Lower leg skin (tissue), 4 donors: ENCODE data around the gene TTLL1. TPM values are rescaled to one million over a fixed set of nuclear protein-coding genes. Genes with fewer than 3 reads are reported as not detected.

Source experiments
- DNase-seq, 2 donors: peaks; one replicate each; pipeline ENCODE4 v3.0.0-alpha.2; 2019; ENCODE audit warnings: low spot score in 2 of 2
- H3K4me3 ChIP-seq: fragments of 200-600 bp; sonication (generic); 2 replicates; pipeline ENCODE4 v1.5.1; 2017; ENCODE audit warnings: mild to moderate bottlenecking, low read depth; ENCODE audit not compliant: poor library complexity, severe bottlenecking
- POLR2A ChIP-seq, 2 donors: fragments of 450-650 bp; IDR thresholded peaks; one replicate each; pipeline ENCODE4 v1.6.1; 2016 to 2017; ENCODE audit warnings: antibody characterized with exemption in 2 of 2, mild to moderate bottlenecking in 1 of 2, moderate library complexity in 1 of 2
- WGBS, 2 donors: methylation state at CpG; one replicate each; pipeline ENCODE4 v1.1.5; 2018; 5-methylcytosine and 5-hydroxymethylcytosine counted together
- intact Hi-C: fragments of 100-400 bp; cut with DNase I; formaldehyde crosslinking; loops from one replicate; pipeline ENCODE4 v1.15.0; 2023; ENCODE audit warnings: low total_unique reads
- total RNA-seq, 4 donors: library from RNA; depleted of rRNA; stranded (reverse); fragments of >200 nt; gene quantifications; one replicate each; pipeline ENCODE4 v1.1.0, GENCODE V29; 2016
- TF ChIP-seq, protein P1 (sequence below), 3 donors: fragments of 450-650 bp; IDR thresholded peaks; one replicate each; pipeline ENCODE4 v1.5.1; 2016; ENCODE audit warnings: antibody characterized with exemption in 3 of 3, mild to moderate bottlenecking in 3 of 3, moderate library complexity in 2 of 3

Gene TTLL1
- total RNA-seq, 4 donors from 2014 or later: 1.9 to 7.9 (median 5.4) TPM

DNA sequence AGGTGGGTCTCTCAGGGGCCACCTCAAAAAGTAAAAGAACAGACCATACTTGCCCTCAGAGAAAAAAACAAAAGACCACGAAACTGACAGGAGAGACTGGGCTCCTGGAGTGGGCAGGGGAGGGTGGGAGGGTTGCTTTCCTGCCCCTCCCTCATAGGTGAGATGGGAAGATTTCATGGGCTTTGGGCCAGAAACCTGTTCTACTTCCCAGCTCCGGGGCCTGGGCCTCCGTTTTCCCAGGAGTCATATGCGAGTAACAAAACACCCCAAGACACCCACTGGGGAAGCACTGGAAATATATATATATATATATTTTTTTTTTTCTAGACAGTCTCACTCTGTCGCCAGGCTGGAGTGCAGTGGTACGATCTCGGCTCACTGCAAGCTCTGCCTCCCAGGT, 31.6 kb downstream of the TTLL1 start:
- WGBS, 2 donors: 89 to 91% methylated on average over 7 of the region's 7 CpGs
- TF ChIP-seq, protein P1, sequence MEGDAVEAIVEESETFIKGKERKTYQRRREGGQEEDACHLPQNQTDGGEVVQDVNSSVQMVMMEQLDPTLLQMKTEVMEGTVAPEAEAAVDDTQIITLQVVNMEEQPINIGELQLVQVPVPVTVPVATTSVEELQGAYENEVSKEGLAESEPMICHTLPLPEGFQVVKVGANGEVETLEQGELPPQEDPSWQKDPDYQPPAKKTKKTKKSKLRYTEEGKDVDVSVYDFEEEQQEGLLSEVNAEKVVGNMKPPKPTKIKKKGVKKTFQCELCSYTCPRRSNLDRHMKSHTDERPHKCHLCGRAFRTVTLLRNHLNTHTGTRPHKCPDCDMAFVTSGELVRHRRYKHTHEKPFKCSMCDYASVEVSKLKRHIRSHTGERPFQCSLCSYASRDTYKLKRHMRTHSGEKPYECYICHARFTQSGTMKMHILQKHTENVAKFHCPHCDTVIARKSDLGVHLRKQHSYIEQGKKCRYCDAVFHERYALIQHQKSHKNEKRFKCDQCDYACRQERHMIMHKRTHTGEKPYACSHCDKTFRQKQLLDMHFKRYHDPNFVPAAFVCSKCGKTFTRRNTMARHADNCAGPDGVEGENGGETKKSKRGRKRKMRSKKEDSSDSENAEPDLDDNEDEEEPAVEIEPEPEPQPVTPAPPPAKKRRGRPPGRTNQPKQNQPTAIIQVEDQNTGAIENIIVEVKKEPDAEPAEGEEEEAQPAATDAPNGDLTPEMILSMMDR (IDR thresholded peaks at IDR 0.05): no peak
- no peak for TF ChIP-seq POLR2A (IDR thresholded peaks at IDR 0.05)
- intact Hi-C loops: no loop called here
- no peak for DNase-seq
- H3K4me3 ChIP-seq: no peak overlapping the region

- DNase-seq: no peak
- H3K4me3 ChIP-seq: no peak overlapping the region
- 93 to 95% methylated on average over 7 of the region's 7 CpGs for WGBS, 2 donors
- TF ChIP-seq, protein P1 (IDR thresholded peaks at IDR 0.05): no peak
- TF ChIP-seq POLR2A (IDR thresholded peaks at IDR 0.05): no peak
- intact Hi-C loops: no loop called here
Observed at GRCh38 chr22:43053176-43053575, 36.0 kb downstream of the TTLL1 start.

GRCh38 chr22:43050995-43051394, 38.2 kb downstream of the TTLL1 start:
- no peak overlapping the region for H3K4me3 ChIP-seq
- intact Hi-C loops: no loop called here
- no peak for DNase-seq
- TF ChIP-seq, protein P1 (IDR thresholded peaks at IDR 0.05): no peak
- TF ChIP-seq POLR2A (IDR thresholded peaks at IDR 0.05): no peak
- WGBS, 2 donors: 88 to 90% methylated on average over 10 of the region's 10 CpGs

- no peak overlapping the region for H3K4me3 ChIP-seq
- no peak for DNase-seq
- TF ChIP-seq POLR2A (IDR thresholded peaks at IDR 0.05): no peak
- TF ChIP-seq, protein P1 (IDR thresholded peaks at IDR 0.05): no peak
- intact Hi-C loops: no loop called here
- 95 to 97% methylated on average over 7 of the region's 7 CpGs for WGBS, 2 donors
Observed at GRCh38 chr22:43047605-43048004, 41.6 kb downstream of the TTLL1 start.

- 83 to 90% methylated on average over 10 of the region's 10 CpGs for WGBS, 2 donors
- no peak overlapping the region for H3K4me3 ChIP-seq
- TF ChIP-seq, protein P1 (IDR thresholded peaks at IDR 0.05): no peak
- TF ChIP-seq POLR2A (IDR thresholded peaks at IDR 0.05): no peak
- DNase-seq: no peak
- intact Hi-C loops: no loop called here
Observed at GRCh38 chr22:43044290-43044712, 44.9 kb downstream of the TTLL1 start.

DNA sequence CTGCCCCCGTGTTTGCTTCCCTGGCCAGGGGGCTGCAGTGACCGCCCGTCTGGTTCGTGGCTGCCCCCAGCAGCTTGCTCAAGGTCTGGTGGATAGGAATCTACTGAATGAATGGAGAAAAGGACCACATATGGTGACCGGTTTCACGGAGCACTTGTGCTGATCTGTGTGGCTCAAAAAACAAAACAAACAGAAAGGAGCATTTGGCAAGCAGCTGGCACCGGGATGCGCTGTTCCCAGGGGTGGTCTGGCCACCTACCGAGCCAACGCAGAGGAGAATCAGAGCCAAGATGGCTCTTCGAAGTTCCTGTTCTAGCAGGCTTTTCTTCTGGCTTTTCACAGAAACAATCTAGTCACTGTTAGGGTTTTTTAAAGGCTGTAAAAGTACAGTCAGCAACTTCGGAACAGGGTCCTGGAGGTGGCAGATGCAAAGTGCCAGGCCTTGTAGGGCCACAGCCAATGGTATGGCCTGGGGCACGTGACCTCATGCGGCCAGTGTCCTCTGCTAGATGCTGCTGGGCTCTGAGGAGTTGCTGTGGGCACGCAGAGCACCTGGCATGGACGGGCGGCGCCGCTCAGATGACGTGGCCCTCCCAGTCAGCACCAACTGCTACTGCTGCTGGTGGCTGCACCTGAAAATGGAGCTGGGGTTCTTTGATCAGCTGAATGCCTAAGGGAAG, 47.0 kb downstream of the TTLL1 start:
- no peak overlapping the region for H3K4me3 ChIP-seq
- TF ChIP-seq POLR2A (IDR thresholded peaks at IDR 0.05): no peak
- TF ChIP-seq, protein P1 (IDR thresholded peaks at IDR 0.05): no peak
- 51 to 57% methylated on average over 12 to 20 of the region's 20 CpGs for WGBS, 2 donors
- intact Hi-C loops: no loop called here
- DNase-seq: no peak
